ENCODE data around the gene DYNC1LI1.

- TF ChIP-seq CTCF (IDR thresholded peaks at IDR 0.05; ENCODE audit: borderline replicate concordance, extremely low read depth, low read length, poor library complexity, severe bottlenecking) = no peak
- no peak for TF ChIP-seq EZH2 (IDR thresholded peaks at IDR 0.05; ENCODE audit: borderline replicate concordance, low read depth, low read length, severe bottlenecking)
Observed at GRCh38 chr3:32482693-32483092, 88.0 kb downstream of the DYNC1LI1 start.
